GM23338 (cell line): ENCODE measurements around the gene HSPA12A.

Experiments
- CTCF ChIP-seq, 2 experiments: fragments of 200-600 bp in 1 of 2; sonication (generic) in 1 of 2; conservative IDR thresholded peaks; 2 replicates each; pipeline versions ENCODE4 v1.5.1 to v1.6.1; 2016 to 2017; ENCODE audit warnings: antibody characterized with exemption in 2 of 2, low read depth in 2 of 2, mild to moderate bottlenecking in 2 of 2, moderate library complexity in 1 of 2
- EZH2phosphoT487 ChIP-seq: fragments of 200-600 bp; sonication (generic); IDR thresholded peaks from one replicate; pipeline ENCODE4 v1.8.1; 2018; ENCODE audit warnings: antibody characterized with exemption; ENCODE audit not compliant: unreplicated experiment
- POLR2AphosphoS5 ChIP-seq: IDR thresholded peaks from 2 replicates; pipeline ENCODE4 v1.6.1; 2016; ENCODE audit warnings: antibody characterized with exemption, low read depth
- REST ChIP-seq: IDR thresholded peaks from one replicate; pipeline ENCODE4 v1.6.1; 2018; ENCODE audit warnings: antibody characterized with exemption; ENCODE audit not compliant: unreplicated experiment

DNA sequence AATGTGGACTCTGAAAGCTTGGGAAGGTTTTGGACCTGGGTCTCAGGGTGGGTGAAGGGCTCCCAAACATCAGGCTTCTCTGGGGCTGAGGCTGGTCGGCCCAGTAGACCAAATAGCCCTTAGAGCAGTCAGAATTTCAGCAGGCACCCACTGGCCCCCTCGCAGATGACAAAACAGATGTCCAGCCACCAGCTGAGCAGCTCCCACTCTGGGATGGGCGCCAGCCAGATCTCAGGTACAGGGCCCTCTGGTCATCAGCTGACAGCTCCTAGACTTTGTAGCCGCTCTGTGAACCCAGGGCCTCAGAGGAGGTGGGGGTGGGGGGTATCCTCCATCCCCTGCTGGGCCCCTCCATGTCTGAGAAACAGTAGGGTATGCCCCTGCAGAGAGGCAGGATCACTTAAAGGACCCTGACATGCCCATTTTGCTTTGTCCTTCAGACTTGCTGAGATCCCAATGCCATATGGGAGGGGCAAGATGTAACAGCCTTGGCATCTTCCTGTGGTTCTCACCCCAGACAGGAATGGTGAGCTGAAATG lies 26.5 kb downstream of the HSPA12A start:
- TF ChIP-seq CTCF (conservative IDR thresholded peaks at IDR 0.05; ENCODE audit: low read depth in 2 of 2) (no peak), EZH2phosphoT487 (no peak), REST (no peak), POLR2AphosphoS5 (no peak)
